ENCODE measurements around the gene COX4I1. TPM values are rescaled to one million over a fixed set of nuclear protein-coding genes. Genes with fewer than 3 reads are reported as not detected.

The COX4I1 gene
- total and polyA plus RNA-seq, 9 of the 15 experiments (the other 6 are each of a cell fraction or from before 2014, with no cell fraction given): 651 to 2,356 (median 1,032) TPM

- intact Hi-C loops (cut with micrococcal nuclease): no loop called here
- no peaks in the 10 kb centered on the region; a peak in 1 of 5 replicates for H3K4me1 ChIP-seq (replicated peaks in 1 of 2; ENCODE audit: control insufficient read depth in 2 of 2, insufficient read depth in 2 of 2, low read length in 2 of 2)
- H3K9me3 ChIP-seq (replicated peaks; ENCODE audit: control insufficient read depth, insufficient read depth, low read depth, low read length): no peaks in the 10 kb centered on the region
- DNase-seq (ENCODE audit: extremely low read depth in 1 of 4, low spot score in 3 of 4) (no peak), ATAC-seq (no peak), FAIRE-seq (no peak)
- no peak overlapping the region for H3K27ac ChIP-seq (ENCODE audit: extremely low read depth, low read depth, low read length)
- ChIA-PET POLR2A (interaction anchor here (1.1 kb wide), 1 partner anchor 19 kb away, joined by 3 read pairs; no protein-coding TSS in a partner anchor), CTCF (ENCODE audit: low intra/inter-chr PET ratio) (no interaction called here)
- in situ Hi-C loops (cut with MboI): no loop called here
- 0 out of 2 replicates have a peak, but pooled peaks cover 3% of the 10 kb centered on the region for H4K20me1 ChIP-seq (replicated peaks; ENCODE audit: control insufficient read depth, insufficient read depth, low read length)
- WGBS (ENCODE audit: insufficient coverage, low coverage, missing lambda C conversion rate): 1% methylated on average over 5 of the region's 5 CpGs
- no peak overlapping the region for H2AFZ ChIP-seq (ENCODE audit: low read depth, low read length)
- no TSS peak for BruUV-seq (replicated peaks)
- TF ChIP-seq ZNF133 (CRISPR knock-in tag; IDR thresholded peaks at IDR 0.05) (no peak), ZNF277 (CRISPR knock-in tag; IDR thresholded peaks at IDR 0.05; ENCODE audit: borderline replicate concordance) (no peak), E2F3 (CRISPR knock-in tag; IDR thresholded peaks at IDR 0.05) (no peak), SNAPC5 (CRISPR knock-in tag; IDR thresholded peaks at IDR 0.05) (no peak), RERE (CRISPR knock-in tag; IDR thresholded peaks at IDR 0.05; ENCODE audit: borderline replicate concordance) (no peak), ZKSCAN3 (CRISPR knock-in tag; IDR thresholded peaks at IDR 0.05) (no peak), ZKSCAN8 (CRISPR knock-in tag; IDR thresholded peaks at IDR 0.05) (no peak), JUN (IDR thresholded peaks at IDR 0.05; ENCODE audit: borderline replicate concordance, low read depth, low read length) (no peak), JUN (CRISPR knock-in tag; IDR thresholded peaks at IDR 0.05; ENCODE audit: borderline replicate concordance) (no peak), THAP12 (CRISPR knock-in tag; IDR thresholded peaks at IDR 0.05) (no peak), TEAD4 (IDR thresholded peaks at IDR 0.05; ENCODE audit: low read length) (no peak), TEAD4 (CRISPR knock-in tag; IDR thresholded peaks at IDR 0.05; ENCODE audit: borderline replicate concordance) (no peak), L3MBTL2 (IDR thresholded peaks at IDR 0.05) (no peak), TAF7 (tag; IDR thresholded peaks at IDR 0.05) (no peak), STAT5A (IDR thresholded peaks at IDR 0.05; ENCODE audit: borderline replicate concordance, low read length) (no peak)
- H3K79me2 ChIP-seq (ENCODE audit: control insufficient read depth, insufficient read depth, low read length): no peaks in the 10 kb centered on the region
- no peak overlapping the region for H3K4me2 ChIP-seq (ENCODE audit: insufficient read depth, low read length)
- no peak overlapping the region for H3K4me3 ChIP-seq
- H3K27me3 ChIP-seq (ENCODE audit: control insufficient read depth in 2 of 2, insufficient read depth in 2 of 2, low read length in 2 of 2): peaks cover 15 to 48% of the 10 kb centered on the region in 2 experiments; a peak in 4 of 5 replicates
- H3K9me1 ChIP-seq (ENCODE audit: control insufficient read depth, insufficient read depth, low read length): no peaks in the 10 kb centered on the region
- H3K9ac ChIP-seq (ENCODE audit: insufficient read depth in 1 of 2, low read depth in 2 of 2, low read length in 2 of 2): no peak overlapping the region
- no peaks in the 10 kb centered on the region for H3K36me3 ChIP-seq (ENCODE audit: control insufficient read depth, insufficient read depth, low read length)
These were observed 57.1 kb downstream of the COX4I1 start for GRCh38 chr16:85856585-85856984.
